Retinal pigment epithelial cell (primary cell): ENCODE measurements around the gene CEP19.

Experiments
- DNase-seq: peaks from one replicate; pipeline ENCODE4 v3.0.0-alpha.2; 2010; ENCODE audit warnings: low read depth
- H3K4me3 ChIP-seq: 2 replicates; pipeline ENCODE4 v1.5.1; 2011; ENCODE audit warnings: mild to moderate bottlenecking, low read length, control low read depth, moderate library complexity
- CTCF ChIP-seq: conservative IDR thresholded peaks from 2 replicates; pipeline ENCODE4 v1.5.1; 2011; ENCODE audit warnings: low read depth, low read length, control low read depth, inconsistent platforms

The CEP19 gene

GRCh38 chr3:196677353-196677752 lies 34.7 kb downstream of the CEP19 start:
- no peak for DNase-seq
- TF ChIP-seq CTCF, result no peak
- no peak overlapping the region for H3K4me3 ChIP-seq

DNA sequence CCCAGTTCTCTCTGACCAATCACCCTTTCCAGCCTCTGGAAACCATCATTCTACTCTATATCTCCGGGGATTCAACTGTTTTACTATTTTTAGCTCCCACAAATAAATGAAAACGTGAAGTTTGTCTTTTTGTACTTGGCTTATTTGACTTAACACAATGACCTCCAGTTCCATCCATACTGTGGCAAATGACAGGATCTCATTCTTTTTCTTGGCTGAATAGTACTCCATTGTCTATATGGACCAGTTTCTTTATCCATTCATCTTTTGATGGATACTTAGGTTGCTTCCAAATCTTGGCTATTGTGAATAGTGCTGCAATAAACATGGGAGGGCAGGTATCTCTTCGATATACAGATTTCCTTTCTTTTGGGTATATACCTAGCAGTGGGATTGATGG lies 38.4 kb downstream of the CEP19 start:
- no peak overlapping the region for H3K4me3 ChIP-seq
- DNase-seq, result no peak
- no peak for TF ChIP-seq CTCF

DNA sequence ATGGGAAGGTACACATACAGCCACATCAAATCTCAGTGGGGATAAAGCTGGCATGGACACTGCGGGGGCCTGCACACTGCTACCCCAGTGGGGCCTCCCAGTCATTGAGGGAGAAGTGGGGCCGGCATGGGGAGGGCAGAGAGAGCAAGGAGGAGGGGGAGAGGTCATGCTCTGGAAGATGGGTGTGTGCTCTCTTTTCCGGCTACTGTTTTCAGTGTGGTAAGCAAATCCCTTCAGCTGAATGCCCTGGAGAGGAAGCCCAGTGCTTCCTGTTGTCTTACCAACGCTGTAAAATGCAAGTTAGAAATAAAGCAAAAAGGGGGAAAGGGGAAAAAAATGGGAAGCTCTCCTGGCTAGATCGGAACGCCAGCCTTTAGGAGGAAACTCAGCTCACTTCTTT lies 41.7 kb downstream of the CEP19 start:
- no peak for DNase-seq
- H3K4me3 ChIP-seq, result no peak overlapping the region
- TF ChIP-seq CTCF, result no peak

DNA sequence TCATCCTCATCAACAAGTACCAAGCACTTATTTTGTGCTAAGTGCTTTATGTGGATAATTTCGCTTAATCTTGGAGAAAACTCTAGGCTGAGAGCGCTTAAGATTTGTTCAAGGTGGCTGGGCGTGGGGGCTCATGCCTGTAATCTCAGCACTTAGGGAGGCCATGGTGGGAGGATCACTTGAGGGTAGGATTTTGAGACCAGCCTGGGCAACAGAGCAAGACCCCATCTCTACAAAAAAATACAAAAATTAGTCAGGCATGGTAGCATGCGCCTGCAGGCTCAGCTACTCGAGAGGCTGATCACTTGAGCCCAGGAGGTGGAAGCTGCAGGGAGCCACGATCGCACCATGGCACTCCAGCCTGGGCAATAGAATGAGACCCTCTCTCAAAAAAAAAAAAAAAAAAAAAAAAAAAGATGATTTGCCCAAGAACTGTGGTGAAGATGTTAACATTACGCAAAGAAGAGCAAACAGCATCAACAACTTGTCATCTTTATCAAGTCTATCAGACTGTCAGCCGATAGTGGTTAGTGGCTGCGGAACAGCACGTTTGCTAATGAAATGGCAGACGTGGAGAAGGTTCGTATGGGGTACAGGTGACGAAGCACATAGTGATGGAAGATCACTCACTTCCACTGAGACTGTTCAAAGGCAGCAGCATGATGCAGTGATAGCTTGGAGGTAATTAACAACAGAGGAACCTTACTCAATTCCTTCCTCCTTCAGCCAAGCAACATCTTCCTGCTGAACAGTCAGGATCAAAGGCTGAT lies 44.8 kb downstream of the CEP19 start:
- no peak for TF ChIP-seq CTCF
- no peak overlapping the region for H3K4me3 ChIP-seq

DNA sequence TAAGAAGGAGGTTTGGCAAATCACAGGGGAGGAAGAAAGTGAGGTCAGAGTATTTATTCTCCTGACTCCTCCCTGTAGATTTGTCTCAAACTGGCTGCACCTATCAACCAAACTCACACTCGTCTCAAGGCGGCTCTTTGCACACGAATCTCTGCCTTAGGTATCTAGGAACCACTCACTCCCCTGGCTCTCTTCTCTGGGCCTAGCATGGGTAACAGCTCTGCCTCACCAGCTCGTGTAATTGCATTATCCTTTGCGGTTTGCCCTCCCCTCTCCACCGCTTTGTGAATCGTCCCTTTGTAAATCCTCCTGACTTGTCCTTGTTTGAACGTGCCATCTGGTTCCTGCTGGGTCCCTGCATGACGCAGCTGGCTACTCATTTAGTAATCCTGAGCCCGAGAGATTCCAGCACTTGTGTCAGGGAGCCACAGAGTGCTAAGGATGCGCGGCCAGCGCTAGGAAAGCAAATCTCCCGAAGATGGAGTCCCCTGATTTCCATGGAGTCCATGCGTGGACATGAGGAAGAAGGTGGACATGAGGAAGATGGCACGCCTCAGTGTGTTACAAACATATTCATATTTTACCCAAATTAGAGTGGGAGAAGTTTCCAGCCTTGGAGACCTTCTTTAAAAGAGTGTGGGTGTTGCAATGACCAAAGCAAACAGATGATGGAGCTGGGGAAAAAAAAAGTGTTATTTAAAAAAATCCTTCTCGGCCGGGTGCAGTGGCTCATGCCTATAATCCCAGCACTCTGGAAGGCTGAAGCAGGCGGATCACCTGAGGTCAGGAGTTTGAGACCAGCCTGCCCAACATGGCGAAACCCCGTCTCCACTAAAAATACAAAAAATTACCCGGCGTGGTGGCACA lies 45.8 kb downstream of the CEP19 start:
- peak; percentile 59 for DNase-seq
- no peak overlapping the region for H3K4me3 ChIP-seq
- TF ChIP-seq CTCF, result no peak

More for the DNA sequence above, 44.8 kb downstream of the CEP19 start:
- no peak for DNase-seq

- DNase-seq, result no peak
- TF ChIP-seq CTCF, result no peak
- H3K4me3 ChIP-seq, result no peak overlapping the region
Observed at GRCh38 chr3:196662711-196663571, 49.1 kb downstream of the CEP19 start.
